GM04503 (cell line): ENCODE measurements around the gene SLC7A4.

ENCODE experiments used
- DNase-seq: peaks from one replicate; pipeline ENCODE4 v3.0.0-alpha.2; 2012; ENCODE audit warnings: low read depth

The SLC7A4 gene

GRCh38 chr22:20997536-20998257 is 34.7 kb downstream of the SLC7A4 start:
- no peak for DNase-seq

DNA sequence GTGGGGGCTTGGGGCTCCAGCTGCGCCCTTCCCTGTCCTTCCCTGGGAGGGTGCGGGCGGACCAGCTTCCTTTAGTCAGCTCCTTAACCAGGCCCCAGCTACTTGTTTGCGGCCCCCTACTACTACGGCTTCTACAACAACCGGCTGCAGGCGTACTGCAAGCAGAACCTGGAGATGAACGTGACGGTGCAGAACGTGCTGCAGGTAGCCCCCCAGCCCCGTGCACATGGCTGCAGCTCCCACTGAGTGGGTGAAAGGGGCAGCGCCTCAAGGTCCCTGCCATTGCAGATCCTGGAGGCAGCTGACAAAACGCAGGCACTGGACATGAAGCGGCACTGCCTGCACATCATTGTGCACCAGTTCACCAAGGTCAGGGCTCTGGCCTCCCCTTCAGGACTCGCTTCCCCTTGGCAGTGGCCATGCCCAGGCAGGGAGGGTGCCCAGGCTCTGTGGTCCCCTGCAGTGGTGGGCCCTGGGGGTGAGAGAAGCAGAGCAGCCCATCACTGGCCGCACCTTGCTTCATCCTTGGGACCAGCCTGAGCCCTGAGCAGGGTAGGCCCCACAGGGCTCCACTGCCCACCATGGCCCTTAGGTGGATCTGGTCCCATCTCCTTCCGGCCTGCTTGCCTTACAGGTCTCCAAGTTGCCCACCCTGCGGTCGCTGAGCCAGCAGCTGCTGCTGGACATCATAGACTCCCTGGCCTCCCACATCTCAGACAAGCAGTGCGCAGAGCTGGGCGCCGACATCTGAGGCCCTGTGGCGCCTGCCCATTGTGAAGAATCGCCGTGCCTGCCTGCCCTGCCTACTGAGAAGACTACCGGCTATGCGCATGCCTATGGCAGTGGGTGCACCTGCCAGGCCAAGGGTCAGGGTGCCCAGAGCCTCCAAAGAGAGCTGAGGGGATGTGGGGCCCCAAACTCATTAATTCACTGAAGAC is 35.5 kb downstream of the SLC7A4 start:
- DNase-seq: no peak

DNA sequence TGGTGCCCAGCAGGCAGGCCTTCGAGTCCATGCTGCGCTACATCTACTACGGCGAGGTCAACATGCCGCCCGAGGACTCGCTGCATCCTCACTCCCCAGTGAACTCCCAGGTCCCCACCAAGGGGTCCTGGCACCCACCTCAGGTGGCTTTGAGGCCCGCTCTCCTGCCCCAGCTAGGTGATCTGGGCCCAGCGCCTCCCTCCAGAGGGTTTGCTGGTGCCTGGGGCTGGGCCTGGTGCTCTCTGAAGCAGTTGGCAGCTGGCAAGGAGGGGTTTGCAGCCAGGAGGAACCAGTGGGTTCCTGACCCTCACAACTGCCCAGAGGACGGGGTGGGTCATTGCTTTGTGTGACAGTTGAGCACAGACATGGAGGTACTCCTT is 36.3 kb downstream of the SLC7A4 start:
- no peak for DNase-seq

DNA sequence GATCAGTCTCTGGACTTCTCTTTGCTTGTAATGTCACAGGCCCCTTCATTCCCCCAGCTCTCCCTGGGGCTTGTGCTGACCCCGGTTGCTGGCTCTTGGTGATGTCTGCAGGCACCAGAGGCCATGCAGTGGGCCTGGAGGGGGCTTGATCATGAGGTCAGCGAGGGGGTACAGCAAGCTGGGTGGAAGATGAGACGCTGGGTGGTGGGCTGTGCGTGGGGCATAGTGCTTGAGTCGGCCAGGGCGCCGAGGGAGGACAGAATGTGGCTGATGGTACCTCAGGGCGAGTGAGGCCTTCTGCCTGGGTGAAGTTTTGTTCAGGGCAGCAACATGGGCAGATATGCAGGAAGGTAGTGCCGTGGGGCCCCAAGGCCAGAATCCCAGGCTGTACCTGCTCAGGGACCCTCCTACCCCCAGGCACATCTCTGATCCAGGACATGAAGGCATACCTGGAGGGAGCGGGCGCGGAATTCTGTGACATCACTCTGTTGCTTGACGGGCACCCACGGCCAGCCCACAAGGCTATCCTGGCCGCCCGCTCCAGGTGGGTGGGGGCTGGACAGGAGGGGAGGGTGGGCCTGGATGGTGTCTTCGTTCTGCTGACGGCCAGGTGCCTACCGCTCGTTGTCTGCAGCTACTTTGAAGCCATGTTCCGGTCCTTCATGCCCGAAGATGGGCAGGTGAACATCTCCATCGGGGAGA is 36.9 kb downstream of the SLC7A4 start:
- DNase-seq: no peak

- DNase-seq: no peak
Observed at GRCh38 chr22:20994902-20995241, 37.5 kb downstream of the SLC7A4 start.

- no peak for DNase-seq
Observed at GRCh38 chr22:20994128-20994901, 38.0 kb downstream of the SLC7A4 start.

- no peak for DNase-seq
Observed at GRCh38 chr22:20993304-20994127, 38.8 kb downstream of the SLC7A4 start.

GRCh38 chr22:20992456-20993303 is 39.7 kb downstream of the SLC7A4 start:
- DNase-seq: no peak

- no peak for DNase-seq
Observed at GRCh38 chr22:20992056-20992442, 40.3 kb downstream of the SLC7A4 start.

GRCh38 chr22:20991252-20992055 is 40.9 kb downstream of the SLC7A4 start:
- no peak for DNase-seq

DNA sequence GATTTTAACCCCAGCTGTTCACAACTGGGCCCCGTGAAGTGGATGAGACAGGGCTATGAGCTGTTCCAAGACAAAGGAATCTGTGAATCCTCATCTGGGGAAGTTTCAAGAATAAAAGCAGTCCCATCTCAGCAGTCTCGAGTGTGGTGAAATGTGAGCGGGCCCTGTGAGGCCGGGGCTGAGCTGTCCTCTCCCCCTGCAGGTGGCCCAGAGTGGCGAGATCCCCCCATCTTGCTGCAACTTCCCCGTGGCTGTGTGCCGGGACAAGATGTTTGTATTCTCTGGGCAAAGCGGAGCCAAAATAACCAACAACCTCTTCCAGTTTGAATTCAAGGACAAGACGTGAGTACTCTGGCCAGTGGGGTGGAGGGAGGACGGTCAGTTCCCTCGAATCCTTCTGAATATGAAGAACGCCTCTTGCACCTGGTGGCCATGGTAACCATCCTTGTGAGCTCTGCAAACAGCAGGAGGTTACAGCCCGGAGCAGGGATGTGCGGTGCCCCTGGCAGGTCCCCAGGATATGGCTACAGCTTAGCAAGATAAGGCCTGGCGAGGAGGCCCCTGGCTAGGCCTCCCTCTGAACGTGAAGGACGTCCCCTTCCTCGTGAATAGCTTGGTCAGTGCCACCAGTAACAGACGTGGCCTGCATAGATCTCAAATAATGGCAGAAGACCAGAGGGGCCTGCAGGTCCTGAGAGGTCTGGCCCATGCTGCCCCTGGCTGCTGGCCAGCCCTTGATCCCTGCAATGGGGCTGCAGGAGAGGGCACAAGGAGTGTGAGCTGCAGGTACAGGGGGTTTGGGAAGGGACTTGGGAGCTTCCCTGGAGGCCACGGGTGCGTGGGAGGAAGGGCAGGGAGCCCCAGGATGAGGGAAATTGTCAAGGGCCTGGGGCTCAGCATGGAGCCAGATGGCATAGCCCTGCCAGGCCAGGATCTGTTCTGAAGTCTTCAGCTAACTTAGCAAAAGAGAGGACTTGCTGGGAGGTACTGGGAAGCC is 41.9 kb downstream of the SLC7A4 start:
- no peak for DNase-seq

DNA sequence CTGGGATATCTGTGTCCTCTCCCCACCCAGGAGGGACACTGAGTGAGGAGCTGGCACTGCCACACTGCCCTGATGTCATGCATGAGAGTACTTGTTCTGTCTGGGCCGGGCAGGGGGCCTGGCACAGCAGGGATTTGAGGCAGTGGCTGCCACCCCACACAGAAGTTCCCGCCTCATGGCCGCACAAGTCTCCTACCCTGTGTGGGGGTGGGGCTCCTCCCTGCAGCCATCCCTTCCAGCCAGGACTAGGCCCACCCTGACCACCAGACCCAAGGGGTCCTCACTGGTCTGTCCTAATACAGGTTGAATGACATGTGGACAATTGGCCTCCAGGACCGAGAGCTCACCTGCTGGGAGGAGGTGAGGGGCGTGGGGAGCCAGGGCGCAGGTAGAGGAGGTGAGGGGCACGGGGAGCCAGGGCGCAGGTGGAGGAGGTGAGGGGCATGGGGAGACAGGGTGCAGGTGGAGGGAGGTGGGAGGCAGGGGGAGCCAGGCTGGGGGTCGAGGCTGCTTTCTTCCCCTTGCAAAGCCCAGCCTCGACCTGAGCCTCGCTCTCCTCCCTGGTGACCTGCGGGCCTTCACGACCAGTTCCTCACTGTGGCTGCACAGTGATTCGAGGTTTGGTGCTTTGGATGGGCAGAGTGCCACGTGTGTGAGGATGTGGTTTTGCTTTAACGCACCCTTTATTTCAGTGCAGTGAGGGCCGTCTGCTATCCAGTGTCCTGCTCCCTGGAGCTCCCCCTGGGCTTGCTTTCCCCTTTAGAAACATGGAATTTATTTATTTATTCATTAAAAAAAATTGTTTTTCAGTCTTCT is 42.8 kb downstream of the SLC7A4 start:
- no peak for DNase-seq

DNA sequence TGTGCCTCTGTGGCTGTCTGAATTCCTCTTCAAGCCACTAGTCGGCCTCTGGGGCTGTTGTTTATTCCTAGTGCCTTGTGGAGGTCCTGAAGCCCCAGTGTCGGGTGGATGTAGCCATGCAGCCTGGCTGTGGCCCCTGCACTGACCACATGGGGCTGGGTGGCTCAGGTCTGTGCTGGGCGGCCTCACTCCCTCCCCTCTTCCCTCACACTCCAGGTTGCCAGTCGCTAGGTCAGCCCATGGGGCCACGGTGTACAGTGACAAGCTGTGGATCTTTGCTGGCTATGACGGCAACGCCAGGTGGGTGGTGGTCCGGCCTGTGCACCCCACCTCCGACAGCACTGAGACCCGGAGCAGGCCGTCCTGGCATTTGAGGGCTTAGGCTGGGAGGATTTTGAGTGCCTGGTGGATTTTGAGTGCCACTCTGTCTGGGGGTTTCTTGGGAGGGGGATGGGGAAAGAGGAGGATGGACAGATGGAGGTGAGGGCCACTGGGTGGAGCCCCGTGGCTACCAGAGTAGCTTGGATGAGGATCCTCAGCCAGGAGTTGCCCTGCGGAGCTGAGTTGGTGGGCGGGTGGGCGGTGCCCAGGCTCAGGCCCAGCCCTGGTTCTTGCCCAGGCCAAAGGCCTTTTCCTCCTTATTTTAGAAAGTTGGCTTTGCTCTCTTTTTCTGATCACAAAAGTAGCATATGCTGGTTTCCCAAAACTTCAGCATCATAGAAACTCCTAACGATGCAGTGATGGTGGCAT is 43.6 kb downstream of the SLC7A4 start:
- DNase-seq: no peak

GRCh38 chr22:20987375-20987774 is 45.0 kb downstream of the SLC7A4 start:
- no peak for DNase-seq

GRCh38 chr22:20986365-20986764 is 46.0 kb downstream of the SLC7A4 start:
- DNase-seq: no peak

- DNase-seq: no peak
Observed at GRCh38 chr22:20985720-20986119, 46.6 kb downstream of the SLC7A4 start.
